Osteocyte (in vitro differentiated cells): ENCODE measurements around the gene SLC35E4. TPM values are rescaled to one million over a fixed set of nuclear protein-coding genes. Genes with fewer than 3 reads are reported as not detected.

Experiments
- total RNA-seq: library from RNA; stranded (reverse); gene quantifications from 2 replicates; pipeline ENCODE4 v1.2.1, GENCODE V29; 2021

The SLC35E4 gene
- total RNA-seq, 1 donor from 2014 or later, result 10.2 TPM

Other genes with a start within 250 kb of the SLC35E4 start
- 36.1 and 36.6 TPM in 2 replicates for gene RNF215, start 248.4 kb upstream of the SLC35E4 start, total RNA-seq
- gene SEC14L2, start 238.8 kb upstream of the SLC35E4 start, total RNA-seq, result 14.9 and 19.0 TPM in 2 replicates
- 8.4 and 10.5 TPM in 2 replicates for gene MTFP1, start 210.0 kb upstream of the SLC35E4 start, total RNA-seq
- gene SEC14L3, start 163.8 kb upstream of the SLC35E4 start, total RNA-seq, result not detected in 2 replicates
- not detected in 2 replicates for gene SEC14L4, start 130.1 kb upstream of the SLC35E4 start, total RNA-seq
- gene SEC14L6, start 89.0 kb upstream of the SLC35E4 start, total RNA-seq, result 0.54 and 0.78 TPM in 2 replicates
- 0.21 and 0.46 TPM in 2 replicates for gene GAL3ST1, start 61.1 kb upstream of the SLC35E4 start, total RNA-seq
- 71.6 and 73.5 TPM in 2 replicates for gene PES1, start 43.9 kb upstream of the SLC35E4 start, total RNA-seq
- 57.7 and 58.1 TPM in 2 replicates for gene TCN2, start 28.6 kb upstream of the SLC35E4 start, total RNA-seq
- gene DUSP18, start 32.1 kb downstream of the SLC35E4 start, total RNA-seq, result 10.7 and 11.2 TPM in 2 replicates
- 3.8 and 4.2 TPM in 2 replicates for gene OSBP2, start 59.1 kb downstream of the SLC35E4 start, total RNA-seq